H1 (cell line): ENCODE results near the gene MBIP.
A peak's percentile ranks its signal among the peaks of the same experiment; 100 is the strongest.

Source experiments
- CBX5 ChIP-seq: fragments of 300-800, 300-1000 bp; sonication (generic); IDR thresholded peaks from 2 replicates; pipeline ENCODE4 v1.7.1; 2016; ENCODE audit warnings: antibody characterized with exemption, low read length, low read depth
- CEBPB ChIP-seq: IDR thresholded peaks from 2 replicates; pipeline ENCODE4 v1.6.1; 2012; ENCODE audit warnings: low read depth, low read length
- CTCF ChIP-seq, 3 experiments: IDR thresholded peaks; 1 replicate in 2 of 3; 2 replicates in 1 of 3; pipeline versions ENCODE4 v1.5.1 to v1.6.1; 2011; ENCODE audit warnings: low read length in 3 of 3, mild to moderate bottlenecking in 3 of 3, inconsistent platforms in 2 of 3, low read depth in 1 of 3, moderate library complexity in 1 of 3; ENCODE audit not compliant: insufficient read depth in 1 of 3; ENCODE audit errors: control extremely low read depth in 1 of 3
- E2F6 ChIP-seq: IDR thresholded peaks from 2 replicates; pipeline ENCODE4 v1.6.1; 2012; ENCODE audit warnings: inconsistent platforms

- peak; percentile 88; the same call in 1 of the 2 replicates for TF ChIP-seq CEBPB
- TF ChIP-seq CTCF (IDR thresholded peaks at IDR 0.05; ENCODE audit: control extremely low read depth in 1 of 3, insufficient read depth in 1 of 3, low read depth in 1 of 3, low read length in 3 of 3), result no peak
- no peak for TF ChIP-seq CBX5
- TF ChIP-seq E2F6, result no peak
These were observed 35.4 kb downstream of the MBIP start for GRCh38 chr14:36284971-36285595.
